ENCODE measurements around the gene GRAMD4.

The GRAMD4 gene

DNA sequence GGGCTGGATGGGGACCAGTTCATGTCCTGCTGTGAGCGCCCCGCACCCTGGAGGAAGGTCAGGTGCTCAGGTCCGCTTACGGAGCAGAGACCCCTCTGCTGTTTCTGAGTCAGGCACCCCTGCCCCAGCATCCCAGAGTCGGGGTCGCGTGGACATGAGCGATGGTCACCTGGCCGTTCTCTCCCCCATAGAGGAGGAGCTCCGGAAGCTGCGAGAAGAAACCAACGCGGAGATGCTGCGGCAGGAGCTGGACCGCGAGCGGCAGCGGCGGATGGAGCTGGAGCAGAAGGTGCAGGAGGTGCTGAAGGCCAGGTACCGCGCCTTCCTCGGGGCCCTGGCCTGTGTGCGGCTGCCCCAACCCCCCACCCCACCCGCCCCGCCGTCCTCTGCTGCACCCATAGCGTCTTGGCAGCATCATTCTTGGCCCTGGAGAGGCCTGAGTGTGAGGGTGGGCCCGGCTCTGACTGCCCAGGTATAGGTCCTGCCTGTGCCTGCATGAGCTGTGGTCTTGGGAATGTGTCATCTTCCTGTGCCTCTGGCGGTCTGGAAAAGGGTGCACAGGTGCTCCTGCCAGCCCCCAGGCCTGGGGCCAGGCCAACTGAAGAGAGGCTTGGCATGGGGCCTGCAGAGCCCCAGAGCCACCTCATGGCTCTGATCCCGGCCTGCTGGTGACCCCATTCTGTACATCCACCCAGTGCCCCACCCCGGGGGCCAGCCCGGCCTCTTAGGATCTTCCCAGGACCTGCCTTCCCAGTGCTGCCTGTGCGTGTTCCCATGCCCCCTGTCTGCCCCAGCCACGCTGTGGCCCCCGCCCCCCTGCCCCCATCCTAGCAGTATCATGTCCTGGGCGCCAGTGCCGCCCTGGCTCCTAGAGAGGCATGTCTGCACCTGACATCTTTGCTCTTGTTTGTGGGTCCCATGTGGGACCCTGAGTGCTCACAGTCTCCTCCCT is 38.1 kb downstream of the GRAMD4 start:
- DNase-seq, result no peak

DNA sequence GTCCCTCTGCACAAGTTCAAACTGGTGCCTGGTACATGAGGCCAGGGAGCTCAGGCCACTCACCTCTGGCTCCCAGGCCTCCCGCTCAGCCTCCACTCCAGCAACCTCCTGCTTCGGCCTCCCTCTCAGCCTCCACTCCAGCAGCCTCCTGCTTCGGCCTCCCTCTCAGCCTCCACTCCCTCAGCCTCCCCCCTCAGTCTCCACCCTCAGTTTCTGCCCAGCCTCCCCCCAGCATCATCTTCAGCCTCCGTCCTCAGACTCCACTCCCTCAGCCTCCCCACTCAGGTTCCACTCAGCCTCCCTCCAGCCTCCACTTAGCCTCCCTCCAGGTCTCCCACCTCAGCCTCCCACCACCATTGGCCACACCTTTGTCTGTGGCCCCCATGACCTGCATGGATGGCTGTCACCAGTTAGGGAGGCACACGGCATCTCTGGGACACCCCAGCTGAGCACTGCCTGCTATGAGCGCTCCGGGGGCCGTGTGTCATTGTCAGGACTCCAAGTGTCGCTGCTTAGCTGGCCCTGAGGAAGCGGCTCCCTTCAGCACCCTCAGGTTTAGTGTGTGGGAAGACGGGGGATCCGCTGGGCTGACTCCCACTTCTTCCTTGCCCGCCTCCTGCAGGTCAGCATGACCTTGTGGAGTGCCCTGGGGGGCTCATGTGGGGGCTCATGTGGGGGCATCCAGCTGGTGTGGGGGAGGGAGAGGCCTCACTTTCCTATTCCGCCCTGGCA is 39.0 kb downstream of the GRAMD4 start:
- DNase-seq, result no peak

DNA sequence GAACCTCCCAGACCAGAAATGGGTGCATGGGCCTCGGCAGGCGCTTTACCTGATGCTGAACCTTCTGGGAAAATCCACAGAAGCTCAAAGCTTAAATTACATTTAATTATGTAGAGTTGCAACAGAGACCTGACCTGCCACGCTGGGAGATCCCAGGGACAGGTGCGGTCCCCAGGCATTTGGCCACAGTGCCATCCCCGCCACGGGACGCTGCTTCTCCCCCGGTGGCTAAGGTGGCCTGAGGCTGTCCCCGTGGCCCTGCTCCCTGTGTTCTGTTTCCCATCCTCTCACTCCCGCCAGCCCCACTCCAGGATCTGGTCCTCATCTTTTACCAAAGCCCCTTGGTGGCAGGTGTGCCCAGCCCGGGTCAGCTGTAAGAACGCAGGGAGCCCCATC is 39.6 kb downstream of the GRAMD4 start:
- DNase-seq, result no peak

DNA sequence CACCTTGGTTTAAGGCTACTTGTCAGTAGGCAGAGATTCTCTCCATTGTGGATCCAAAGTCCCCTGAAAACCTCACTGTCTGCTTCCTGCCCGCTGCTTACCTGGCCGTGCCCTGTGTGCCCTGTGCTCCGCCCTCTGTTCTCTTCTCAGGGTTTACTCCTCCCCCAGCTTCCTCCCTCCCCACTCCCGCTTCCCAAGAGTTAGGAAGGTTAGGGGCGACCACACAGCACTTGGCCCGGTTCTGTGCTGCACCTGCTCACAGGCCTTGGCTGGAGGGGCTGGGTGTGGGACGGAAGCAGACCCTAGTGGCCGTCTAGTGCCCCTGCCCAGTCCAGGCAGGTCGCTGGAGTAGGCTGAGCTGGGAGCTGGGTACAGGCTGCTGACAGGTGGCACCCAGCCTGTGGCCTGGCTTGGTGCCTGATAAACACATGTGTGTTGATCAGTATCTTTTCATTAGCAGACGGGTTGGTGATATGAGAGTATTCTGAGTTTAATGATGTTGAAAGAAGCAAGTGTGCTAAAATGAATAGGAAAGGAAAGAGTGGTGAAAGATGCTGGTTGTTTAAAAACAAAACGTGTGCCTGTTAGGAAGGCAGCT is 40.5 kb downstream of the GRAMD4 start:
- DNase-seq, result peak; percentile 49

DNA sequence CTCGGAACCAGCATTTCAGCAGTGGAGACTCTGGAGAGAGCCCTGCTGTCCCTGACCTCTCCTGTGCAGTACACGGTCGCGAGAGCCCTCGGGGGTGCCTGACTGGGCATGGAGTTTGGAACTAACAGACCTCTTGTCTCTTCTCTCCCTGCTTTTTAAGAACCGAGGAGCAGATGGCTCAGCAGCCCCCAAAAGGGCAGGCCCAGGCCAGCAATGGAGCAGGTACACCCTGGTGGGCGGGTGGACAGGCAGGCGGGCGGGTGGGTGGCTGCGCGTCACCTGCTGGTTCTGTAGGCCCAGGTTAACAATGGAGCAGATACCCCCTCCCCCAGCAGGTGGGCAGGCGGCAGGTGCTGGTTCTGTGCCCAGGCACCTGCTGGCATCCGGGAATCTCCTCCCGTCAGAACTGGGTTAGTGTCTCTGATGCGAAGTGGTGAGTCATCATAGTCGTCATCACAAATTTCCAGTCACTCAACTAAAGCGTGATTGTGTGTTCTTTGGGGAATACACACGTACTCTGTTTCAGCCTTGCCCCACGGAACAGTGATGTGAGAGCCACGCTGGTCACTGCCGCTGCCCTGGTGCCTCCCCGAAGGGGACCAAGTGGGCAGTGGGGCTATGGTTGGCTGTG is 41.1 kb downstream of the GRAMD4 start:
- DNase-seq, result peak; percentile 63

DNA sequence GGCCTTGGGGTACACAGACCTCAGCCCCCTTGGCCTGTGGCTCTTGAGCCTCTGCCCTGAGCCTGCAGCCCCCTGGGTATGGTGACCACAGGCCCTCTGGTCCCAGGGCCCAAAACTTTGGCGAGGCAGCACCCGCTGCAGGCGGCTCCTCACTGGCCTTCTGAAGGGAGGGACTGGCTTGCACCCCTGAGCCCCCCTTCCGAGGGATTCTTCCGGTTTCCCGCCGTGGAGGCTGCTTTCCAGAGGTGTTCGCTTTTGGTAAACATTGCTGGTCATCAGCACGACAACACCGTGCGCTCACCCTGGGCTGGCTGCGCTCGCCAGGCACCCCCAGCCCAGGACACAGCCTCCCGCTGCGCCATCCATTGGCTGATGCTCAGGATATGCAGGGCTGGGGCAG is 42.0 kb downstream of the GRAMD4 start:
- DNase-seq, result no peak

DNA sequence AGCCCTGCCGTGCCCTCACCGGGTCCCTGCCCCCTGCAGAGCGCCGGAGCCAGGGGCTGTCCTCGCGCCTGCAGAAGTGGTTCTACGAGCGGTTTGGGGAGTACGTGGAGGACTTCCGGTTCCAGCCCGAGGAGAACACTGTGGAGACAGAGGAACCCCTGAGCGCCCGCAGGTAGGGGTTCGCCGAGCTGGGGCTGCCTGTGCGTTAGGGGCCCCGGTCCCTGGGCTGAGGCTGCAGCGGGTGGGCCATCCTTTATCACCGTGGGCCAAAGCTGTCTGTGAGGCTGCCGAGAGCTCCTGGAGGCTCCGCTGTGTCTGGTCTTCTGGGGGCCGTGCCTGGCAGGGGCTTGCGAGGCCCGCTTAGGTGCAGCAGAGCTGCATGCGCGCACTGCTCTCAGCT is 42.8 kb downstream of the GRAMD4 start:
- no peak for DNase-seq

- DNase-seq, result no peak
These were observed 43.4 kb downstream of the GRAMD4 start for GRCh38 chr22:46663436-46664100.

DNA sequence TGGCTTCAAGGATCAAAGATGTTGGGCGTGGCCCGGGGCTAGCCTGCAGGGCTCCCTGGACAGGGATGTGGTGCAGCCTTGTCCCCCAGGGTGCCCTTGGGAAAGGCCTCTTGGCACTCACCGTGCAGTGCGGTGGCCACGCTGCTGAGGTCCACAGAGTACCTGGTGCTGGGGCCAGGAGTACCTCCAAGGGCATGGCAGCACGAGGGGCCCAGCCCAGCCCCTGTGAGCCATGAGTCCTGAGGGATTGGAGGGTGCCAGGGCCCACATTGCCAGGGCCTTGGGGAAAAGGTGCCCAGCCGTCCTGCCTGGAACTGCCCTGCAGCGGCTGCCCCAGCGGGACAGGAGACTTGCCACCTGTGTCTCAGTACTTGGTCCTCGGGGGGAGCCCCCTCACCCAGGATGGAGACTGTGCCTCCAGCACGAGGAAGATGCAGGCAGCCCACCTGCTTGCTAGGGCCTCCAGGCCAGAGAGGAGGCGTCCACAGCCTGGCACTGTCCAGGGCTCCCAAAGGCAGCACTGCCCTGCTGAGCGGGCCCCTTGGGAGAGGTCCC is 44.2 kb downstream of the GRAMD4 start:
- no peak for DNase-seq

DNA sequence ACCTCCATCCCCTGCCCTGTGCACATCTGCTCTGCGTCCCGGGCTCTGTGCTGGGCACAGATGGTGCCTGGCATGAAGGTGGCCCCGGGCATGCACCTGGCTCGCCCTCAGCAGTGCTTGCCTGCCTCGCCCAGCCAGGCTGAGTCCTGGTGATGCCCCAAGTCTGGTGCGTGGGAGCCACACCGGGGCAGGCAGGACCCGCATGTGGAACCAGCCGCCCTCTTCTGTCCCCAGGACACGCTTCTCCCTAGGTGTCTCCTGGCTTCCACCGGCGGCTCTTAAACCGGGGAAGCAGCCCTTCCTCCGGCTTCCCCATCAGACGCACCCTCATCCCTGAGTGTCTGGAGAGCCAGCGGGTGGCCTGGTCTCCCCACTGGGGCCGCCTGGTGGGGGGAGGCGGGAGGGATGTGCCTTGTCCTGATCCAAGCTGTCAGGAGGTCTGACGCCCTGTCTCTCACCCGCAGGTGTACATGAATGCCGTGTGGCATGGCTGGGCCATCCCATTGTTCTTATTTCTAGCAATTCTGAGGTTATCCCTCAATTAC is 45.0 kb downstream of the GRAMD4 start:
- no peak for DNase-seq

DNA sequence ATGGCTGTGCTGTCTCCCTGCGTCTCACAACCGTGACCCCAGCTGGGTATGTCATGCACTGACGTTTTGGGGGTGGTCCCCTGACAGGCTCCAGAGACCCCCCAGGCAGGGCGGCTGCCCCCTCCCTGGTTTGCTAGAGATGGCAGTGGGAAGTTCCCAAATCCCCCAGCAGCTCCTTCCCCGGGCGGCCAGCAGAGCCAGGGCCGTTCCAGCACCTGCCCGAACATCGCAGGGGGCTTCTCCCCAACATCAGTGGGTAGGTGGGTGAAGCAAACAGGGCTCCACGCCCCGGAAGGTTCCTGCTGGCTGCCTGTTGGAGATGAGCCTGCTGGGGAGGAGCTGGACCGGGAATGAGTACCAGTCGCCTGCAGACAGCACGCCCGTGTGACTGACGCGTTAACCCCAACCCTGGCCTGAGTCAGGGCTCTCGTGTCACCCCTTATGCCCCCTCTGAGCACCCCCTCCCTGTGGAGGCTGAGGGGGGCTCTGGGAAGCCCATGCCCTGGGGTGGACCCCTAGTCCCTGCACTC is 45.6 kb downstream of the GRAMD4 start:
- no peak for DNase-seq

DNA sequence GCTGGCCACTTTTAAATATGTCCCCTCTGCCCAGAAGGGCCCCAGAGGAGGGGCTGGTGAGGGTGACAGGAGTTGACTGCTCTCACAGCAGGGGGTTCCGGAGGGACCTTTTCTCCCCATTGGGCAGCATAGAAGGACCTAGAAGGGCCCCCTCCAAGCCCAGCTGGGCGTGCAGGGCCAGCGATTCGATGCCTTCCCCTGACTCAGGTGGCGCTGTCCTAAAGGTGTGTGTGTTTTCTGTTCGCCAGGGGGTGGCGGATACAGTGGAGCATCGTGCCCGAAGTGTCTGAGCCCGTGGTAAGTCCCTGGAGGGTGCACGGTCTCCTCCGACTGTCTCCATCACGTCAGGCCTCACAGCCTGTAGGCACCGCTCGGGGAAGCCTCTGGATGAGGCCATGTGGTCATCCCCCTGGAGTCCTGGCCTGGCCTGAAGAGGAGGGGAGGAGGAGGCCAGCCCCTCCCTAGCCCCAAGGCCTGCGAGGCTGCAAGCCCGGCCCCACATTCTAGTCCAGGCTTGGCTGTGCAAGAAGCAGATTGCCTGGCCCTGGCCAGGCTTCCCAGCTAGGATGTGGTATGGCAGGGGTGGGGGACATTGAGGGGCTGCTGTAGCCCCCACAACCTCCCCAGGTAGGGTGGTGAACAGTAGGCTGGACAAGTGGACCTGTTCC is 46.5 kb downstream of the GRAMD4 start:
- no peak for DNase-seq

GRCh38 chr22:46667245-46667623 is 47.0 kb downstream of the GRAMD4 start:
- no peak for DNase-seq

- no peak for DNase-seq
These were observed 47.9 kb downstream of the GRAMD4 start for GRCh38 chr22:46668116-46668515.

GRCh38 chr22:46669201-46669600 is 49.0 kb downstream of the GRAMD4 start:
- no peak for DNase-seq

- no peak for DNase-seq
These were observed 51.7 kb downstream of the GRAMD4 start for GRCh38 chr22:46671824-46672432.

GRCh38 chr22:46672731-46673130 is 52.5 kb downstream of the GRAMD4 start:
- DNase-seq, result no peak

DNA sequence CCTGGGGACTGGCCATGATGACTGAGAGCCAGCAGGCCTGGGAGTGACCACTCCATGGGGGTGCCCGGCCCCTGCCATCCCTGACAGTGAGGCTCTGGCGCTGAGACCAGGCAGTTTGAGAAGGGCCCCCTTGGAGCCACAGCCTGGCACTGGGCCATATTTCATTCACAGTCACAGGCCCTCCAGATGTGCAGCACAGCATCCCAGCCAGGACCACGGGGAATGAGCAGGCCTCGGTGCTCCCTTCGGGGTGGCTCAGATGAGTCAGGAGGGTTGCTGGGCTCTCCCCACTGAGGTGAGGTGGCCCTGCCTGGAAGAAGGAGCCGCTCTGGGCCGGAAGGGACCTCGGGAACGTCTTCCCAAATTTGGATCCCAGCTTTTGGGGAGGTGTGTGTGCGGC is 53.0 kb downstream of the GRAMD4 start:
- DNase-seq, result no peak

GRCh38 chr22:46673662-46674236 is 53.6 kb downstream of the GRAMD4 start:
- peak; percentile 14 for DNase-seq

GRCh38 chr22:46674367-46674781 is 54.2 kb downstream of the GRAMD4 start:
- DNase-seq, result peak; percentile 86

Data from central memory CD4-positive, alpha-beta T cell (primary cell).